HG02610 (cell line): ENCODE data around the gene NAALADL2.
"Not testable (repeated sequence)": the region's sequence is repeated elsewhere in the genome, so short reads cannot be mapped to it uniquely, and the experiment has no call there.

Source experiments
- ATAC-seq: cut with Tn5 transposase; IDR thresholded peaks from one replicate; pipeline ENCODE4 v1.9.1; 2021; ENCODE audit warnings: mild to moderate bottlenecking, moderate library complexity; ENCODE audit not compliant: unreplicated experiment

Gene NAALADL2

GRCh38 chr3:175460849-175461399 is 601.8 kb downstream of the NAALADL2 start:
- ATAC-seq: not testable (repeated sequence)

- ATAC-seq: no peak
These were observed 605.2 kb downstream of the NAALADL2 start for GRCh38 chr3:175464362-175464761.

DNA sequence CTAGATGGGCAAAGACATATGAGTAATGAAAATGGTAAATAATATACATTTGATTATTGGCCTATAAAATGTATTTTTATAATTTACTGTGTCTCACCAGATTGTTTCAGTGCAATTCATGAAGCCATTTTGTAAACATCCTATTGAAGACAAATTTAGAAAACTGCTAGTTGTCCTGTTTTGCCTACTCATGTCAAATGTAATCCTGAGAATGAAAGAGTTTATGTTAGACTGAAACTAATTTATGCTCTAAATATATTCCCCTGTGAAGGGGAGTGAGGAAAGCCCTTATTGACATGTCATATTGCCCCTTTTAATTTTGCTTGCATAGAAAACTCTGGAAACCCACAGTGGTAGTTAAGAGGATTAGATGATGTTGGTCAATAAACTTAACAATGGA is 610.0 kb downstream of the NAALADL2 start:
- ATAC-seq: no peak

DNA sequence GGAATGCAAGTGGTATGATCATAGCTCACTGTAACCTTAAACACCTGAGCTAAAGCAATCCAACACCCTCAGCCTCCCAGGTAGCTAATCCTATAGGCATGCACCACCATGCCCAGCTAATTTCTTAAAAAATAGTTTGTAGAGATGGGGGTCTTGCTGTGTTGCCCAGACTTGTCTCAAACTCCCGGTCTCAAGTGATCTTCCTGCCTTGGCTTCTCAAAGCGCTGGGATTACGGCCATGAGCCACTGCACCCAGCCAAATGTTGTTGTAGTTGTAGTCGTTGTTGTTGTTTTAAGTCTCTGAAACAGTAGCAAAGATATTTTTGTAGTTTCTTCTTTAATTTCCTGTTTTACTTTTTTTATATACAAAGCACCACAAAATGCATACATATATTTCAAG is 616.6 kb downstream of the NAALADL2 start:
- ATAC-seq: no peak

DNA sequence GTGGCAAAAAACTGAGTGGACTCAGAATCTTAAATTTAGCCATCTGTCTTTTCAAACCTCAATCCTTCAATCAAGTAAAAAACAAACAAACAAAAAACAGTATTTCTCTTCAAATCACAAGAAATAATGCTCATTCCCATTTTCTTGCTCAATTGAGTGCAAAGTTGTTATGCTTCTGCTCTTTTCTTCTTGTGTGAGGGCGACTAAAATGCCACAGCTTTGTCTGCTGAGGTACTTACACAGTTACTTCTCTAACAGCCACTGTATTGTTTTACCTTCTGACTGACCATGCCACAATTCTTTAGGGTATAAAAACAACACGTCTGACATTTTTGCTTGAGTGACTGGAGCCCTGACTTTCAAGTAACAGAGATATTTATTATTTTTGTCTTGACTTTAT is 617.4 kb downstream of the NAALADL2 start:
- ATAC-seq: no peak

- ATAC-seq: peak; percentile 97
These were observed 618.6 kb downstream of the NAALADL2 start for GRCh38 chr3:175477651-175478224.

- ATAC-seq: no peak
These were observed 619.2 kb downstream of the NAALADL2 start for GRCh38 chr3:175478301-175478700.

DNA sequence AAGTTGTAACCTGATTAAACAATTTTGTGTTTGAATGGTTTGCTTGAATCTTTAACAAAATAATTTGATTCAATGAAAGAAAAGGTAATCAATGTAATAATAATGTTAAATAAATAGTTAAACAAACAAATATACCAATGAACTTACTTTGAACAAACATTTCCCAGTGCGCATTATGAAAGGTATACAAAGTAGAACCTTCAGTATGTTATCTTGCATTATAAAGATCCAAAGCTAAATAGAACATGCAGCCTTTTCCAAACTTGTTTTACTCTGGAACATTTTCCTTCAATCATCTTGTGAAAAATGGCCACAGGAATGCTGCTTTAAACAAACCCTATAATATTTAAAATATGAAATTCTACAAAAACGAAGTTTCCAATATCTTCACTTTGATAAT is 620.0 kb downstream of the NAALADL2 start:
- no peak for ATAC-seq

GRCh38 chr3:175479800-175480199 is 620.7 kb downstream of the NAALADL2 start:
- ATAC-seq: no peak

DNA sequence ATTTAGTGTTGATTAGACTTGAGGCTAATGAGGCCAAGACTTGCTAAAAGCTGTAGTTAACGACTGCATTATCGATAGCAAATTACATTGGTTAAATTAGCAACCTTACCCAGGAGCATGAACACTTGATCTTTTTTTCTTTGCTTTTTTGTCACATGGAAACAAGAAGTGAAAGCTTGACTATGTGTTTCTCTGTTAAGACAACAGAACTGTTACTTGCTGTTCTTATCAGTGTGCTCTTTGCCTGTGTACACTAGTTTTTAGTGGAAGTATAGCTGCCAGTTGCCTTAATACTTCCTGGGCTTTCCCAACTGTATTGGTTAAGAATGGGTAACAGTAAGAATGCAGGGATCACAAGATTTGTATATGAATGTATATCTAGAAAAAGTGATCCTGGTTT is 625.5 kb downstream of the NAALADL2 start:
- no peak for ATAC-seq

DNA sequence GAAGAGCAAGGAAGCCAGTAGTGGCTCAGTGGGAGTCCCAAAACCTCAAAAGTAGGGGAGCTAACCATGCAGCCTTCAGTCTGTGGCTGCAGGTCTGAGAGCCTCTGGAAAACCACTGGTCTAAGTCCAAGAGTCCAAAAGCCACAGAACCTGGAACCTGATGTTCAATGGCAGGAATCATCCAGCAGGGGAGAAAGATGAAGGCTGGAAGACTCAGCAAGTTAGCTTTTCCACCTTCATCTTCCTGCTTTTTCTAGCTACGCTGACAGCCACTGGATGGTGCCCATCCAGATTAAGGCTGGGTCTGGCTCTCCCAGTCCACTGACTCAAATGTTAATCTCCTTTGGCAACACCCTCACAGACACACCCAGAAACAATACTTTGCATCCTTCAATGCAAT is 626.3 kb downstream of the NAALADL2 start:
- no peak for ATAC-seq

GRCh38 chr3:175486255-175486654 is 627.1 kb downstream of the NAALADL2 start:
- peak; percentile 47 for ATAC-seq

- peak; percentile 76 for ATAC-seq
These were observed 630.3 kb downstream of the NAALADL2 start for GRCh38 chr3:175489406-175489805.

- no peak for ATAC-seq
These were observed 634.2 kb downstream of the NAALADL2 start for GRCh38 chr3:175493301-175493700.

DNA sequence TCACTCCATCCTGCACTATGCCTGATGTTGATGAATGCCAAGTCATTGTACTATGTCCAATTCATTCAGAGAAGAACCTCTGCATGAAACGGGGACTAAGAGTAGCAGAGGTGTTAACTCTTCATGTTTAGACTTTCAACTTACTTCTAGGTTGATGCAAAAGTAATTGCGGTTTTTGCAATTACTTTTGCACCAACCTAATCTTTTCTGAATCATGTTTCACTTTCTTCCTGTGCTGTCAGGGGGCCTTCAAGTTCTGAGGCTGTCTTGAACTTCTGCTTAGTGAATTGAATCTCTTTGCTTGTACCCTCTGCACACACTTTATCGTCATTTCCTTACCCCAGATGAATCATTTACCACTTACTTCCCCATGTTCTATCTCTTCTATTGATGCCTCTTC is 636.2 kb downstream of the NAALADL2 start:
- ATAC-seq: peak; percentile 99

DNA sequence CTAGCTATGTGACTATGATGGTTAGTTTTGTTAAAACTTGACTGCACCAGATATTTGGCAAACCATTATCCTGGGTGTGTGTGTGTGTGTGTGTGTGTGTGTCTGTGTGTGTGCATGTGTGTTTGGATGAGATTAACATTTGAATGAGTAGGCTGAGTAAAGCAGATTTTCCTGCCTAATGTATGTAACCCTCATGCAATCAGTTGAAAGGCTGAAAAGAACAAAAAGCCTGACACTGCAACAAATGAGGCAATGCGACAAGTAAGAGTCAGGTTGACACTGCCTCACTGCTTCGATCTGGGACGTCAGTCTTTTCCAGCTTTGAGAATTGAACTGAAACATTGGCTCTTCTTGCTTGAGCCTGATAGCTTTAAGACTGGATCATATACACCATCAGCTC is 643.0 kb downstream of the NAALADL2 start:
- ATAC-seq: no peak

DNA sequence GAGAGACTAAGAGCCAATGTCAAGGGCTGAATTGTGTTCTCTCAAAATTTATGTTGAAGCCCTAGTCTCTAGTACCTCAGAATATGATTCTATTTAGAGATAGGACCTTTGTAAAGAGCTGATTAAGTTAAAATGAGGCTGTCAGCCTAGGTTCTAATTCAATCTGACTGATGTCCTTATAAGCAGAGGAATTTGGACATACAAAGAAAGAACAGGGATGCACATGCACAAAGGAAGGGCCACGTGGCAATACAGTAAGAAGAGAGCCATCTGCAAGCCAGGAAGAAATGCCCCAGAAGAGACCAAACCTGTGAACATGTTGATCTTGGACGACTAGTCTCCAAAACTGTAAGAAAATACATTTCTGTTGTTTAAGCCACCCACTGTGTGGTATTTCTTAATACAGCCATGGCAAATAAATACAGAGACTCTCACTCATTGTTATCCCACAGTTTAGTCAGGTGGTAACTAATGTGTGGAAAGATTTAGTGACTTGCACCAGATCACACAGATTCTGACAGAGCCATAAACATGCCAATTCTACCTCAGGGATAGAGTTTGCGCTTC is 652.2 kb downstream of the NAALADL2 start:
- ATAC-seq: no peak

GRCh38 chr3:175512700-175513099 is 653.6 kb downstream of the NAALADL2 start:
- ATAC-seq: no peak

GRCh38 chr3:175518459-175518858 is 659.3 kb downstream of the NAALADL2 start:
- ATAC-seq: peak; percentile 83

DNA sequence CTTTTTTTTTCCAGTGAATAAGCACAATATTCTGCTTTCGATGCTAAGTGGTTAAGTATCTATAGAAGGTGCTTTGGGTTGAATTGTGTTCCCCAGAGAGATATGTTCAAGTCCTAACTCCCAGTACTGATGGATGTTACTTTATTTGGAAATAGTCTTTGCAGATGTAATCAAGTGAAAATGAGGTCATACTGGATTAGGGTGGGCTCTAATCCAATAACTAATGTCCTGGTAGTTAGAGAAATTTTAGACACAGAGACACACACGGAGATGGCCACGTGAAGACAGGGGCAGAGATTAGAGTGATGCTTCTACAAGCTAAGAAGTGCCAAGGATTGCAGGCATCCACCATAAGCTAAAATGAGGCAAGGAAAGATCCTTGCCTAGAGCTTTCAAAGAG is 662.3 kb downstream of the NAALADL2 start:
- ATAC-seq: no peak

DNA sequence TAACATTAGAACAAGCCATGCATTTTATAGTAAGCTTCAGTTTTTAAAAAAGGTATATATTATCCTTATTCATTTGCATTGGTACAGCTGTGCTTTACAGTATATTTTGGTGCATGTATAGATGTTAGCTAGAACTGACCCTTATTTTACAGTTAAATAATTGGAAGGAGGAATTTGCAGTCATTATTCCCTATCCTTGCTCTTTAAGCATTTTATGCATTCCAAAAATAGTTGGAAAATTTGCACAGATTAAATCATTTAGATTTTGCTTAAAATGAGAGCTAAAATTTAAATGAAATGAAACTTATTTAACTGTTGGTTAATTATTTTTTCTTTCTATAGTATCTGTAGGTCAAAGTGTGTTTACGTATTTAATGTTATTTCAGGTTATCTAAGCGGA is 667.1 kb downstream of the NAALADL2 start:
- no peak for ATAC-seq

GRCh38 chr3:175526609-175527280 is 667.6 kb downstream of the NAALADL2 start:
- ATAC-seq: no peak
